ENCODE results near the gene PADI4.

The PADI4 gene, protein sequence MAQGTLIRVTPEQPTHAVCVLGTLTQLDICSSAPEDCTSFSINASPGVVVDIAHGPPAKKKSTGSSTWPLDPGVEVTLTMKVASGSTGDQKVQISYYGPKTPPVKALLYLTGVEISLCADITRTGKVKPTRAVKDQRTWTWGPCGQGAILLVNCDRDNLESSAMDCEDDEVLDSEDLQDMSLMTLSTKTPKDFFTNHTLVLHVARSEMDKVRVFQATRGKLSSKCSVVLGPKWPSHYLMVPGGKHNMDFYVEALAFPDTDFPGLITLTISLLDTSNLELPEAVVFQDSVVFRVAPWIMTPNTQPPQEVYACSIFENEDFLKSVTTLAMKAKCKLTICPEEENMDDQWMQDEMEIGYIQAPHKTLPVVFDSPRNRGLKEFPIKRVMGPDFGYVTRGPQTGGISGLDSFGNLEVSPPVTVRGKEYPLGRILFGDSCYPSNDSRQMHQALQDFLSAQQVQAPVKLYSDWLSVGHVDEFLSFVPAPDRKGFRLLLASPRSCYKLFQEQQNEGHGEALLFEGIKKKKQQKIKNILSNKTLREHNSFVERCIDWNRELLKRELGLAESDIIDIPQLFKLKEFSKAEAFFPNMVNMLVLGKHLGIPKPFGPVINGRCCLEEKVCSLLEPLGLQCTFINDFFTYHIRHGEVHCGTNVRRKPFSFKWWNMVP

DNA sequence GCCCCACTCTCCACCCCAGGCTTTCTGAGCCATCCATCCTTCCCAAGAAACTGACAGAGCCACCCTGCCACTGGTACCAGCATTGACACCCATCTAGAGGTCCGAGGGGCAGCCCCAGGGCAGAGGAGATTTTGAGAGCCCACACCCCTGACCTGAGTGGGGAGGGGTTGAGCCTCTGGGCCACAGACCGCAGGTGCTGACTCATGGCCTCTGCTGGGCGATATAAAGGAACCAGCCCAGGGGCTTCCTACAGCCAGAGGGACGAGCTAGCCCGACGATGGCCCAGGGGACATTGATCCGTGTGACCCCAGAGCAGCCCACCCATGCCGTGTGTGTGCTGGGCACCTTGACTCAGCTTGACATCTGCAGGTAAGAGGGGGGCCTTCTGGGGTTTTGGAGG is at the start of gene PADI4:
TSS of gene PADI4 (plus strand) at position 252 of the 400 bp plus-strand sequence. CDS start at position 278, 26 bp downstream.
- DNase-seq = no peak

DNA sequence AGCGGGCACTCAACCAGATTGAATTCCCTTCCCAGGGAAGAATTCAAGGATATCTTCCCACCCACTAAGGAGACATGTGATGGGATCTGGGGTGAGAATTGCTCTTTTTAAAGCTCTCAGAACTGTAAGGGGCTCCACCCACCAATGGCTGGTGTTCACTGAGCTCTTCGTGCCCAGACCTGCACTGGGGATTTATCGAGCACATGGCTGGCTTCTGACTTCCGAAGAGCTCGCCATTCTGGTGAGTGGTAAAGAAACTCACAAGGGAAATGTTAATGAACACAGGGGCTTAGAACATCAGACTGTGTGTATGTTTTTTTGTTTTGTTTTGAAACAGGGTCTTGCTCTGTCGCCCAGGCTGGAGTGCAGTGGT is 49.3 kb upstream of the PADI4 start:
- no peak for DNase-seq

DNA sequence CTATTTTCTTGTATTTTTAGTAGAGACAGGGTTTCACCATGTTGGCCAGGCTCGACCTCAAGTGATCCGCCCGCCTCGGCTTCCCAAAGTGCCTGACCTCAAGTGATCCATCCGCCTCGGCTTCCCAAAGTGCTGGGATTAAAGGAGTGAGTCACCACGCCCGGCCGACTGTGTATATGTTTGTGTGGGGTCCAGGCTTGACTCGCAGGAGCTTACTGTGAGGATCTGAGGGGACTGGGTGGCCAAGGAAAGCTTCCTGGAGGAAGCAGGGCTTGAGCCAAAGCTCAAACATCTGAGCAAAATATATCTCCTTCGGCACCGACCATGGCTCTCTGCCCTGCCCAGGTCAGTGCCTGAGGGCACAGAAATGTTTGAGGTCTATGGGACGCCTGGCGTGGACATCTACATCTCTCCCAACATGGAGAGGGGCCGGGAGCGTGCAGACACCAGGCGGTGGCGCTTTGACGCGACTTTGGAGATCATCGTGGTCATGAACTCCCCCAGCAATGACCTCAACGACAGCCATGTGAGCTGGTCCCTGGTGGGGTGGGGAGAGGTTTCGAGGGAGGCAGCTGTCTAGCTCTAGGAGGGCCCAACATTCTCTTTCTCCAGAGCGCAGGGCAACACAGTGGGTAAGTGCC is 48.6 kb upstream of the PADI4 start:
- no peak for DNase-seq

DNA sequence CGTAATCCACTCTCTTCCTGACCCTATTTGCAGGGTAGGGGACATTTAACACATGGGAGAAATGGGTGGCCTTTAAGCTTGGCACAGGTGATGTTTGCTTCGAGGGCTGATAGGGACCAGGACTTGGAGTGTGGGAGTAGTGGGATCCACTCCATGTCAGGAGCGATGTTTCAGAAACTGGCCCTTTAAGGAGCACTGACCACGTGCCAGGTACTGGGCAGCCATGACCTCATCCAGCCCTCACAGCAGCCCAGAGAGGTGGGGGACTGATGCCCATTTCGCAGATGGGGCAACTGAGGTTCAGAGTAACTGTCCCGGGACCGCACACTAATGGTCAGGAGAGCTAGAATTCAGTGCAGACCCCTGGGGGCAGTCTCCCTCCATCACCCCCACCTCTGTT is 47.7 kb upstream of the PADI4 start:
- no peak for DNase-seq

DNA sequence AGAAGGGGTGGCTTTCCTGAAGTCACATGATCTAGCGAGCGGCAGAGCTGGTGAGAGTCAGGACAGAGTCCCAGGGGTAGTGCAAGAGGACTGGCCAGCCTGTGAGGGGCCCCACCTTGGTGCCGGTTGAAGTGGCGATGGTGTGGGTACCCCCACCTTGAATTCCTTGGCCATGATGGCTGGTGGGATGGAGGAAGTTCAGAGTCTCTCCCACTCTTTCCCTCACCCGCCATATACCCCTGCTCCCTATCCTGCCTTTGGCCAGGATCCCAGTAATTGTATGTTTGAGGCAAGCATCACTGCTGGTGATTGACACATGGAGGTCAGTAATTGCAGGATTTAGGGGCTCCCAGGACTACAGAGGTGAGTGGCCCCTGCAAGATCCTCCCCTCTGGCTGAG is 47.3 kb upstream of the PADI4 start:
- no peak for DNase-seq

DNA sequence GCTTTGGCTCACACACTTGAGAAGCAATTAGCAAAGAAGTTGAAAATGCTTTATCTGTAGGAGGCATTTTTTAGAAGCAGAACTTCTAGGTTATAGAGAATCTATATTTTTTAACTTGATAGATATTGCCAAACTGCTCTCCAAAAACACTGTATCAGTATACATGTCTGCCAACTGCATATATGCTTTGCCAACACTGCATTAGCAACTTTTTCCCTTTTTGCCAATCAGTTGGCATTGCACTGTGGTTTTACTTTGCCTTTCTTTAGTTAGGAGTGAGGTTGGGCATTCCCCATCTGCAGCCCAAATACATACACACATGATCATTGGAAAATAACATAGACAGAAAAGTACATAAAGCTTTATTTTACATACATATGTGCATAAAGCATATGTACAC is 44.1 kb upstream of the PADI4 start:
- DNase-seq = no peak

DNA sequence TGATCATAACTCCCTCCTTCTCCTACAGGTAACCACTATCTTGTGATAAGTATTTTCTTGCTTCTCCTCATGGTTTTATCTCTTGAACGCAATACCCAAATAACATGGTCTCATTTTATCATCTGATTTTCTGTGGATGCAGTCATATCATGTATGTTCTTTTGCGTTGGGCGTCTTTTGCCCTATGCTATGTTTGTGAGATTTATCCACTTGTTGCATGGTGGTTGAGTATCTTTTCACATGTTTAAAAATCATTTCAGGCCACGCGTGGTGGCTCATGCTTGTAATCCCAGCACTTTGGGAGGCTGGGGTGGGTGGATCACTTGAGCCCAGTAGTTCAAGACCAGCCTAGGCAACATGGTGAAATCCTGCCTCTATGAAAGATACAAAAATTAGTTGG is 43.5 kb upstream of the PADI4 start:
- DNase-seq = no peak

DNA sequence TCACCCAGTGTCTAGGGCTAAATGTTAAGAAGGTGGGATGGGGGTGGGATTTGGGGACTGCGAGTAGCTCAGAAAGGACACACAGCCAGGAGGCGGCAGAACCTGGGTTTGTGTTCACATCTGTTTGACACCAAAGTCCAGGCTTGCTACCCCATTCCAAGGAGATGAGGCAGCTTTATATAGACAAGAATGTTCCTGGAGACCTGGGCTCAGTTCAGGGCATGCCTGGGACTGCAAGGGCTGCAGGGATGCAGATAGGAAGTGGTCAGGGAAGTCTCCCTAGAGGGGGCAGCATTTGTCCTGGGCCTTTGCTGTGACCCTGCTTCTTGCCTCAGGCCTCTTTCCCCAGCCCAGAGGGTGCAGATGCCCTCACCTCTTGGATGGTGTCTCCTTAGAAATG is 42.8 kb upstream of the PADI4 start:
- no peak for DNase-seq

DNA sequence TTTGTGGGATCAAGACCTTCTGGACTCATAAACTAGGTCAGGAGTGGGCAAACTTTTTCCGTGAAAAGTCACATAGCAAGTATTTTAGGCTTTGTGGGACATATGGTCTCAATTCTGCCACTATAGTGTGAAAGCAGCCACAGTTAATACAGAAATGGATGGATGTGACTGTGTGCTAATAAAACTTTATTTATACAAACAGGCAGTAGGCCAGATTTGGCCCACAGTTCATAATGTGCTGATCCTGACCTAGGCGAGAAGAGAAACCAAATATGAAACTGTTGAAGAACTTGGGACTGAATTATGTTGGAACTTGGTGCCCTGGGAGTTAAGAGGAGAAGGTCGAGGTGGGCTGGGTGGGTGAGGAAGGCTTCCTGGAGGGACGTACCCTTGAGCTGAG is 42.0 kb upstream of the PADI4 start:
- no peak for DNase-seq

DNA sequence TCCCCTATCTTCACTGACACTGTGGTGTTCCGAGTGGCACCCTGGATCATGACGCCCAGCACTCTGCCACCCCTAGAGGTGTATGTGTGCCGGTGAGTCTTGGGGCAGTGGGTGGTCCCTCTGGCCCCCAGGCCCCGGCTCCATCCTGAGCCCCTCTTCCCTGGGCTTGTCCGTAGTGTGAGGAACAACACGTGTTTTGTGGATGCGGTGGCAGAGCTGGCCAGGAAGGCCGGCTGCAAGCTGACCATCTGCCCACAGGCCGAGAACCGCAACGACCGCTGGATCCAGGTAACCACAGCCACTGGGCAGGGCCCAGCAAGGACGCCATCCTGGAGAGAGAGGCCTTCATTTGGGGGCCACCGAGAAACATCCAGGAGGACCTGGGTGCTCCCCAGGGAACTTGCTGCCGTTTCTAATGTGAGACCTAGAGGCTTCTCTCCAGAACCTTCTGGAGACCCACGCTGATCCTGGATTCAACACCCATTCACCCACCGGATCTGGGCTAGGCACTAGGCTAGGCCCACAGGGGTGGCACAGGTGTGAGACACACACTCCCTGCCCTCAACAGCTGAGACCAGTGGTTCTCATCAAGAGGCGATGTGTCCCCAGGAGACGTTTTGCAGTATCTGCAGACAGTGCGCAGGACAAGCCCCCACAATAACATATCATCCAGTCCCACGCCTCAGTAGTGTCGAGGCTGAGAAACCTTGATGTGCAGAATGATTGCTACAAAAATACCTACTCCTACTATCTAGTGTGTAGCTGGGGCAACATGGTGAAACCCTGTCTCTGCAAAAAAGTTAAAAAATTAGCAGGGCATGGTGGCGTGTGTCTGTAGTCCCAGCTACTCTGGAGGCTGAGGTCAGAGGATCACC is 36.9 kb upstream of the PADI4 start:
- DNase-seq = no peak

DNA sequence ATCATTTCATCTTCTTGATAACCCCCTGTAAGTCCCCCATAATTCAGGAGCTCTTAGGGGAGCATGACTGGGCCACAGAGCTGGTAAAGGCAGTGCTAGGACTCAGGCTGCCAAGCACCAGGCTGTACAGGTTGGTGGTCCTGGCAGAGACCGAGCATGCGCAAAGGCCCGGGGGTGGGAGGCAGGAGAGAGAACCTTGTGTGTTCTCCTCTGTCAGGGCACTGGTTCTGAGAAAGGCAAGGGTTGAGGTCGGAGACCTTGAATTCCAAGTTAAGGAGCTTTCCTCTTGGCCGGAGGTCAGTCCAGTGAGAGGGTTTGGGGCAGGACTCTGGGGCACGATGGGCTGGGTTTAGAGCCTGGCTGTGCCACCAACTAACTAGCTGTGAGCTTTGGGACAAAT is 35.9 kb upstream of the PADI4 start:
- no peak for DNase-seq

DNA sequence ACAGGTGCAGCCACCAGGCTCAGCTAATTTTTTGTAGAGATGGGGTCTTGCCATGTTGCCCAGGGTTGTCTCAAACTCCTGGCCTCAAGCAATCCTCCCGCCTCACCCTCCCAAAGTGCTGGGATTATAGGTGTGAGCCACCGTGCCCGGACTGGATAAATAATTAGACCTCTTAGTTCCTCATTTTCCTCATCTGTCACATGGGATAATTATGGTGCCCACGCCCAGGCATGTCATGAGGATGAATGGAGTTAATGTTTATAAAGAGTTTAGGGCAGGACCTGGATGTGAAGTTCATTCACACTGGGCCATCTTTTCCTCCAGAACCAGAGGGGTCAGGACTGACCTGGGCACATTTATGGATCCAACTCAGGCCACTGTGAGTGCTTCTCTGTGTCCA is 35.4 kb upstream of the PADI4 start:
- DNase-seq = no peak

DNA sequence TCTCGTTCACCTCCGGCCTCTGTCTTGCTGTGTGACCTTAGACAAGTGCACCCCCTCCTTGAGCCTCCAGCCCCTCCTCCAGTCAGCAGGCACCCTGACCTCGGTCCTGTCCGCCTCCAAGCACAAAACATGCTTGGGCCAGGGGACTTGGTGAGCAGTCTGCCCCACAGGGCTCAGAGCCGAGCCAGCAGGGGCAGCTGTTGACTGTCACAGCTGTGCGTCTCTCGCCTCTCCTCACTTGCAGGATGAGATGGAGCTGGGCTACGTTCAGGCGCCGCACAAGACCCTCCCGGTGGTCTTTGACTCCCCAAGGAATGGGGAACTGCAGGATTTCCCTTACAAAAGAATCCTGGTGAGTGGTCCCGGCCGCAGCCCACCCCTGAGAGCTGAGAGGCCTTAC is 34.9 kb upstream of the PADI4 start:
- DNase-seq = no peak

DNA sequence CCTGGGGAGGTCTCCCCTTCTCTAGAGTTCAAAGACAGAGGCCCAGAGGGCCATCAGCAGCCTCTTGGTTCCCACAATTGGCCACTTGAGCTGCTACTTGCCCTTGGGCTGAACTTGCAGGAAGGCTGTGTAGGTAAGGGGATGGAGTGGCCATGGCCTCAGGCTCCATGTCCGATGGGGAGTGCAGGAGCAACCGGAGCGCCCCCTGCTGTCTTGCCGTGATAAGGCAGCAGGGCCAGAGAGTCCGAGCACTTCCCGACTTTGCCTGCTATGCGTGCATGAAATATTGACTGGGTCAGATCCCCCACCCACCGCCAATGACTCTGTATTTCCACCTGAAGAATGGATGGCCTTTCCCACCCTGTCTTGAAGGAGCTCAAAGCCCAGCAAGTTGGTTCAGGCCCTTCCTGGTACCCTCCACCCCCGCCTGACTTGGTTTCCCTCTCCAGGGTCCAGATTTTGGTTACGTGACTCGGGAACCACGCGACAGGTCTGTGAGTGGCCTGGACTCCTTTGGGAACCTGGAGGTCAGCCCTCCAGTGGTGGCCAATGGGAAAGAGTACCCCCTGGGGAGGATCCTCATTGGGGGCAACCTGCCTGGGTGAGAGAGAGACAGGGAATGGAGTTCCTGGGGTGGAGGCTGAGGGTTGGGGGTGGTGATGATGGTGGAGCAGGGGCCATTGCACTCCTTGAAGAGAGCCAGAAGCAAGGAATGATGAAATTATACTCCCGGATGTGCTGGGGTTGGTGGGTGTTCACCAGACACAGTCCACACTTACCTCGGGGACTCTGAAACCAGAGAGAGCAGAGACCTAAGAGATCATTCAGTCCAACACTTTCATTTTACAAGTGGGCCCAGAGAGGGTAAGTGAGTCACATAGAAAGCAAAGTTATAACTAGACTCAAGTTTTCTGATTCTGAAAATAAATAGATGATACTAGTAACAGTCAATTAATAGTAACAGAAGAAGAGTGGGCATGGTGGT is 33.5 kb upstream of the PADI4 start:
- peak; percentile 8 for DNase-seq

DNA sequence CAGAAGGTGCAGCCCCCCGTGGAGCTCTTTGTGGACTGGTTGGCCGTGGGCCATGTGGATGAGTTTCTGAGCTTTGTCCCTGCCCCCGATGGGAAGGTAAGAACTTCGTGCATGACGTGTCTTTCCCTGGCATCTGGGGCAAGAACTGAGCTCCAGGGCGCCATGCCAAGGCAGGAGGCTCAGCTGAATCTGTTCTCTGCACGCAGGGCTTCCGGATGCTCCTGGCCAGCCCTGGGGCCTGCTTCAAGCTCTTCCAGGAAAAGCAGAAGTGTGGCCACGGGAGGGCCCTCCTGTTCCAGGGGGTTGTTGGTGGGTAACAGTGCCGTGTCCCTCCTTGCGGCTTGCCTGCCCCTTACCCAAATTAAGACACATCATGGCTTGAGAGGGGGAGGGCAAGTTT is 31.4 kb upstream of the PADI4 start:
- DNase-seq = no peak

DNA sequence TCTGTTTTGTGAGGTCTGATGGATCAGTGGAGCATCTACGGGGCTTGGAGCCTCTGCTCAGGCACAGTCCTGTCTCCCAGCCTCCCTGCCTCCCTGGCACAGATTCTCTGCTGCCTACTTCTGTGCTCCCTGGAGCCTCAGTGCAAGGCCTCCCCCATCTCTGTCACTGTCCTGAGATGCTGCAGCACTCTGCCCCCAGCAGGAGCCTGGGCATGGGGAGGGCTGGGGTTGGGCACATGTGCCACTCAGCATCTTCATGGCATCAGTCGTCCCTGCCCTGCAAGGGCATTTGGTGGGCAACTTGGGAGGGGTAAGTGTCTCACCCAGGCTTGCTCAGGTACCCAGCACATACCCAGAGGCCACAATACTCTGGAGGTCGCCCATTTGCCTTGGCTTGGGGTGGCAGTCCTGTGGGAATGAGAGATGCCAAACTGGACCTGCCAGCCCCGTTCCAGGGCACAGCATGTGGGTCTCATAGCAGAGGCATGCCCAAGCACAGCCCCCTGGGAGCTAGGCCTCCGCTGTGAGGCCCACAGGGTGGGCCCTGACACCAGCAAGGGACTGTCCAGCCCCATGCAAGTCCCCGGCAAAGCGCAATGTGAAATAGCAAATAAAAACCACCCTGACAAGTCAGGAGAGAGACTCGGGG is 30.4 kb upstream of the PADI4 start:
- DNase-seq = no peak

DNA sequence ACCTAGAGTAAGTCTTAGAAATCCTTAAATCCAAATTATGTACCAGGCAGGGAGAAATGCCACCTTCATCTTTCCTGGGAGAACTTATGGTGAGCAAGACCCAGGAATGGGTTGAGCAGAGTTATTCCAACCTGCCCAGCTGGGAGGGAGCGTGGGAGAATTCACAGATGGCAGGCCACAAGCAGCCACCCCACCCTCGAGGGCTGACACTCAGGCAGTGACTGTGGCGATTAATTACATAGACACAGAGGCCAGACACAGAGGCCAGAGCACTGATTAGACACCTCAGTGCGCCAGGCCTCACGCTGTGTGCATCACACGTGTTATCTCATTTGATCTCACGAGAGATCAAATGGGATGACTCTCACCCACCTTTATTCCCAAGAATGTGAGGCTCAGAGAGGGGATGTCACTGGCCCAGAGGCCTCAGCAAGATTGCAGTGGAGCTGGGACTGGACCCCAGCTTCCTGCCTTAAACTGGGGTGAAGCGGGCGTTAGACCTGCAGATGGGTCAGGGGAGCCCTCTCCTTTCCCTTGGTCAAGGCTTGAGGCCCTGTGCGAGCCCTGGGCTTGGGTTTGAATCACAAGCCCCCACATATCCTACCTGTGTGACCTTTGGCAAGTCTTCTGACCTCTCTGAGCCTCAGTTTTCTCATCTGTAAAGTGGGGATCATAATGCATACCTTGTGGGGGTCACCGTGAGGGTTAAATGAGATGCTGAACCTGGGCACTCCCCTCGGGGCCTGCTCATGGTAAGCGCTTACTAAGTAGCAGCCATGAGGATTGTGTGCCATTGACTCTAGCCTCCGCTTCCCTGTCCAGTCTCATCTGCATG is 28.8 kb upstream of the PADI4 start:
- no peak for DNase-seq

DNA sequence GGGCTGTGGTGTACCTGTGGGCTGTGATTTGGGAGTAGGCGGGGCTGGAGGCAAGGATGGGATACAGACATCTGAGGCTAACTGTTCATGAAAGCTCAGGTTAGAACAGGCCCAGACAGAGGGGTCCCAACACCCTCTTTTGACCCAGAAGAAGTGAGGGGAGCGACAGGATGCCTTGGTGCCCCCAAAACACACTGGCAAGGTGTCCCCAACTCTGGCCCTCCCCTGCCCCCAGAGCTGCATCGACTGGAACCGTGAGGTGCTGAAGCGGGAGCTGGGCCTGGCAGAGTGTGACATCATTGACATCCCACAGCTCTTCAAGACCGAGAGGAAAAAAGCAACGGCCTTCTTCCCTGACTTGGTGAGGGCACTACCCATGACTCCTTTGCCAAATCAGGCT is 27.6 kb upstream of the PADI4 start:
- no peak for DNase-seq

DNA sequence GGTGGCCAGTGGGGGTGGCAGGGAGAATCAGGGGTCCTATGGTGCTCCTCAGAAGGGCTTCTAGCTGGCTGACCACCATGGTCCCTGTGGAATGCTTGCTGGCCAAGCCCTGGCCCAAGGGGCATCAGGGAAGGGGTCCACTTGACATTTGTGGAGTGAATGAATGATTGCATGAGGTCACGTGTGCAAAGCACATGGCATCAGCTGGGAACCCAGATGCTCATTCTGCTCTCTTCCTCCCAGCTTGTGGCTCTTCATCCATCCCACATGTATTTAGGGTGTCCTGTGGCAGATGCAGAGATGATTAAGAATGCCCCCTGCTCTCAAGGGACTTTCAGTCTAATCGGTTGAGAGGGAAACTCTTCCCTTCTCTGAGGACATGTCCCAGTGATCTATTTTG is 27.1 kb upstream of the PADI4 start:
- no peak for DNase-seq

DNA sequence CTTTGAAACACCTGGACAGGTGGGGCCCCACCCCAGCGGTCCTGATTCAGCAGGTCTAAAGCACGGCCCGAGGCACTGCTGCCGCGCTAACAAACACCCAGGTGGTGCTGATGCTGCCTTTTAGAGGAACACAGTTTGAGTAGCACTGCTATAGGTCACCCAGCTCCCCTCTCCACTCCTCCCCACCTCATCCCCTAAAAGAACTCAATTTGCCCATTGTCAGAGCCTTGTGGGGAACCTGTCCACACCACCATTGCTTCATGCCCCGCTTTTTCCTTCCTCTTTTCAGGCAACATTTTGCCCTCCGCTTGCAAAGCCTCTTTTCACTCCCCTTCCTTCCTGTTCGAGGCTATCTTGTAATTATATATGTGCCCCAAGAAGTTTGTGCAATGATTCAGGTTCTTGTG is 26.2 kb upstream of the PADI4 start:
- DNase-seq = no peak

DNA sequence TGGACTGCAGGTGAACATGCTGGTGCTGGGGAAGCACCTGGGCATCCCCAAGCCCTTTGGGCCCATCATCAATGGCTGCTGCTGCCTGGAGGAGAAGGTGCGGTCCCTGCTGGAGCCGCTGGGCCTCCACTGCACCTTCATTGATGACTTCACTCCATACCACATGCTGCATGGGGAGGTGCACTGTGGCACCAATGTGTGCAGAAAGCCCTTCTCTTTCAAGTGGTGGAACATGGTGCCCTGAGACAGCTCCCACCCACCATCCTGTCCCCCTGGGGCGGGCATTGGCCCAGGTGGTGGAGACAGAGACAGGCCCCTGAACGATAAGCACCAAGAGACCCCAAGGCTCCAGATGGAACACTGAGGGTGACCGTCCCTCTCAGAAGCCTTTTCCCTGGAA is 25.2 kb upstream of the PADI4 start:
- DNase-seq = no peak

All from activated naive CD4-positive, alpha-beta T cell treated with Interleukin-2 at 50 U/mL for 16 hours (primary cell).